Activated CD4-positive, alpha-beta T cell treated with anti-CD3 and anti-CD28 coated beads, Interleukin-2, amount 10 ng/mL, durations not matched to agents 7 days and 5 days (primary cell): ENCODE results near the gene MPHOSPH10. TPM values are rescaled to one million over a fixed set of nuclear protein-coding genes. Genes with fewer than 3 reads are reported as not detected.

Experiments used
- CTCF ChIA-PET: fragments of 350-600 bp; sonication (Branson Sonifier 250); formaldehyde crosslinking; loops from one replicate; lab custom pipeline; 2021; ENCODE audit warnings: antibody characterized with exemption; lab: Charles Lee
- POLR2A ChIA-PET: fragments of 350-600 bp; sonication (Branson Sonifier 250); formaldehyde crosslinking; loops from one replicate; lab custom pipeline; 2021; ENCODE audit warnings: antibody characterized with exemption; lab: Charles Lee
- DNase-seq: peaks from one replicate; pipeline ENCODE4 v3.0.0-alpha.2; 2020
- H3K27ac Mint-ChIP-seq: one replicate; pipeline ENCODE4 v1.8.0; 2021; ENCODE audit warnings: mild to moderate bottlenecking, moderate library complexity, mixed read lengths
- H3K27me3 Mint-ChIP-seq: one replicate; pipeline ENCODE4 v1.8.0; 2021; ENCODE audit warnings: mixed read lengths
- H3K36me3 Mint-ChIP-seq: one replicate; pipeline ENCODE4 v1.8.0; 2021; ENCODE audit warnings: low read depth, mixed read lengths
- H3K4me1 Mint-ChIP-seq: one replicate; pipeline ENCODE4 v1.8.0; 2021; ENCODE audit warnings: mixed read lengths
- H3K4me3 Mint-ChIP-seq: one replicate; pipeline ENCODE4 v1.8.0; 2021; ENCODE audit warnings: mild to moderate bottlenecking, moderate library complexity, mixed read lengths
- H3K9me3 Mint-ChIP-seq: one replicate; pipeline ENCODE4 v1.8.0; 2021; ENCODE audit warnings: mixed read lengths
- total RNA-seq, 2 experiments: library from RNA; stranded (reverse); gene quantifications; one replicate each; pipeline ENCODE4 v1.2.3, GENCODE V29; 2021

Gene MPHOSPH10
- total RNA-seq, 2 experiments from 2014 or later: 36.4 to 44.1 TPM

- Mint-ChIP-seq H3K27me3 (peaks cover 3% of the 10 kb centered on the region), H3K27ac (no peak overlapping the region), H3K4me3 (no peak overlapping the region), H3K36me3 (no peaks in the 10 kb centered on the region), H3K9me3 (peaks cover under 1% of the 10 kb centered on the region), H3K4me1 (no peaks in the 10 kb centered on the region)
- POLR2A ChIA-PET: no interaction called here
- CTCF ChIA-PET: no interaction called here
- DNase-seq: no peak
These were observed 60.5 kb downstream of the MPHOSPH10 start for GRCh38 chr2:71190656-71191569.

- Mint-ChIP-seq H3K4me3 (no peak overlapping the region), H3K9me3 (peaks cover 4% of the 10 kb centered on the region), H3K4me1 (no peaks in the 10 kb centered on the region), H3K27me3 (peaks cover 3% of the 10 kb centered on the region), H3K36me3 (no peaks in the 10 kb centered on the region), H3K27ac (no peak overlapping the region)
- CTCF ChIA-PET: no interaction called here
- POLR2A ChIA-PET: no interaction called here
- DNase-seq: no peak
These were observed 61.1 kb downstream of the MPHOSPH10 start for GRCh38 chr2:71191570-71191943.

Other genes with a start within 250 kb of the MPHOSPH10 start
- not detected for gene VAX2, start 230.1 kb upstream of the MPHOSPH10 start, total RNA-seq
- gene ATP6V1B1, start 194.7 kb upstream of the MPHOSPH10 start, total RNA-seq: not detected
- gene ANKRD53, start 152.0 kb upstream of the MPHOSPH10 start, total RNA-seq: under 1 TPM in 1 of 2 experiments, not detected in 1; 0.50 TPM
- gene TEX261, start 135.8 kb upstream of the MPHOSPH10 start, total RNA-seq: 10 to 100 TPM; 58.2 to 69.0 TPM
- 10 to 100 TPM; 81.1 to 83.6 TPM for gene NAGK, start 62.0 kb upstream of the MPHOSPH10 start, total RNA-seq
- gene MCEE, start 405 bp upstream of the MPHOSPH10 start, total RNA-seq: 10 to 100 TPM; 13.5 to 15.3 TPM
- 1 to 10 TPM; 1.6 to 1.9 TPM for gene PAIP2B, start 96.5 kb downstream of the MPHOSPH10 start, total RNA-seq
- 100 to 1,000 TPM in 1 of 2 experiments, 10 to 100 TPM in 1; 87.6 to 101 TPM for gene ZNF638, start 201.1 kb downstream of the MPHOSPH10 start, total RNA-seq